Uterus (tissue), 4 donors: ENCODE results near the gene ZMAT5. TPM values are rescaled to one million over a fixed set of nuclear protein-coding genes. Genes with fewer than 3 reads are reported as not detected.

ENCODE experiments used
- DNase-seq, 2 donors: peaks; one replicate each; pipeline ENCODE4 v3.0.0-alpha.2; 2019 to 2020
- H3K27ac ChIP-seq, 2 donors: fragments of 200-600 bp; sonication (generic); 1 replicate in 1 of 2; 2 replicates in 1 of 2; pipeline ENCODE4 v1.5.1; 2016 to 2018
- H3K27me3 ChIP-seq, 2 donors: fragments of 200-600 bp; sonication (generic); one replicate each; pipeline ENCODE4 v1.5.1; 2018 to 2019; ENCODE audit warnings: control low read depth in 1 of 2
- H3K36me3 ChIP-seq, 2 donors: fragments of 200-600 bp; sonication (generic); one replicate each; pipeline ENCODE4 v1.5.1; 2019; ENCODE audit warnings: control low read depth in 1 of 2
- H3K4me1 ChIP-seq, 2 donors: fragments of 200-600 bp; sonication (generic); one replicate each; pipeline ENCODE4 v1.5.1; 2018 to 2019; ENCODE audit warnings: control low read depth in 1 of 2
- H3K4me3 ChIP-seq, 2 donors: fragments of 200-600 bp; sonication (generic); 1 replicate in 1 of 2; 2 replicates in 1 of 2; pipeline ENCODE4 v1.5.1; 2018 to 2019; ENCODE audit warnings: mild to moderate bottlenecking in 1 of 2
- H3K9me3 ChIP-seq, 2 donors: fragments of 200-600 bp; sonication (generic); one replicate each; pipeline ENCODE4 v1.5.1; 2019; ENCODE audit warnings: control low read depth in 1 of 2
- POLR2A ChIP-seq, 2 donors: fragments of 450-650 bp; IDR thresholded peaks; one replicate each; pipeline ENCODE4 v1.6.1; 2016; ENCODE audit warnings: antibody characterized with exemption in 2 of 2, mild to moderate bottlenecking in 1 of 2, moderate library complexity in 1 of 2
- intact Hi-C: fragments of 100-400 bp; cut with DNase I; formaldehyde crosslinking; loops from one replicate; pipeline ENCODE4 v1.15.1; 2023; ENCODE audit warnings: low total_unique reads
- total RNA-seq, 4 donors: library from RNA; depleted of rRNA in 3 of 4; stranded (reverse); fragments of >200 nt in 3 of 4; gene quantifications; one replicate each; pipeline versions ENCODE4 v1.1.0 to v1.2.4, GENCODE V29; 2014 to 2023
- TF ChIP-seq, protein P1 (sequence below), 4 experiments: fragments of 200-600 bp in 2 of 4; fragments of 450-650 bp in 2 of 4; sonication (generic) in 2 of 4; IDR thresholded peaks; one replicate each; pipeline ENCODE4 v1.5.1; 2016 to 2019; ENCODE audit warnings: antibody characterized with exemption in 4 of 4, mild to moderate bottlenecking in 2 of 4, moderate library complexity in 1 of 4
- donor health status: DM: yes; HTN: yes; CAD: no.

The ZMAT5 gene
- total RNA-seq, 4 donors from 2014 or later = 12.0 to 47.4 (median 23.4) TPM

DNA sequence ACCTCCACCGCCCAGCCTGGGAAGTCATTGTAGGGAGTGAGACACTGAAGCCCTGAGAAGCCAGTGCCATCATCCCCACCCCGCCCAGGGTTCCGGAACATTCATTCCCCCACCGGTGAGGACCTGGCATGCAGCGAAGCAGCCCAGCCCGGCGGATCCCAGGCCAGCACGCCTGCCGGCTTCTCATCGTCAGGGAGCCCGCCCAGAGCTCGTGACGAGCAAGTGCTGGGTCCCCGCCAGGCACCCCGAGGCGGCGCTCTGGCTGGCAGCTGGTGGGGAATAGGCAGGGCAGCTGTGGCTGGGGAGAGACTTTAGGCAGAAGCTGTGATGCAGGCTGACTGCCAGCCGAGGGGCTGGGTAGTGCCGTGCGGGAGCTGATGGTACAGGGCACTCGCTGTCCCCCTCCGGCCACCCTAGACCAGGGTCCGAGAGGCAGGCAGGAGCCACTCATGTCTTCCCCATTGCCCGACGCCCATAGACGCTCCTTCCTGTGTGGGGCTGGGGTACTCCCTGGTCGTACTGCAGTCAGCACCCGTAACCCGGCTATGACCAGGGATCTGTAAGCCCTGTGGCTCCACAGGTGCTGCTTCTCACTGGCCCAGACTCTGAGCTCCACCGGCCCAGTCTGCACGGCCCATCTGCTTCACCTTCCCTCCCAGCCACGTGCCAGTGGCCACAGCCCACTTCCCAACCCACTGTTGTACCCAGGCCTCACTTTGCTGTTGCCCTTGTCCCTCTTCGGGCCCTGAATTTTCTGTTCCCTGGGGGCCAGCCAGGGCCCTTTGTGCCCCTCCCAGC is 71.5 kb downstream of the ZMAT5 start:
- Histone ChIP-seq H3K27ac (no peak overlapping the region), H3K27me3 (no peaks in the 10 kb centered on the region), H3K36me3 (no peaks in the 10 kb centered on the region), H3K9me3 (no peaks in the 10 kb centered on the region), H3K4me1 (no peaks in the 10 kb centered on the region), H3K4me3 (no peak overlapping the region)
- DNase-seq = no peak
- intact Hi-C loops = loop anchor here (10.0 kb wide), 1 partner anchor 389 kb away; the partner anchor contains the start of gene HORMAD2
- TF ChIP-seq, protein P1, sequence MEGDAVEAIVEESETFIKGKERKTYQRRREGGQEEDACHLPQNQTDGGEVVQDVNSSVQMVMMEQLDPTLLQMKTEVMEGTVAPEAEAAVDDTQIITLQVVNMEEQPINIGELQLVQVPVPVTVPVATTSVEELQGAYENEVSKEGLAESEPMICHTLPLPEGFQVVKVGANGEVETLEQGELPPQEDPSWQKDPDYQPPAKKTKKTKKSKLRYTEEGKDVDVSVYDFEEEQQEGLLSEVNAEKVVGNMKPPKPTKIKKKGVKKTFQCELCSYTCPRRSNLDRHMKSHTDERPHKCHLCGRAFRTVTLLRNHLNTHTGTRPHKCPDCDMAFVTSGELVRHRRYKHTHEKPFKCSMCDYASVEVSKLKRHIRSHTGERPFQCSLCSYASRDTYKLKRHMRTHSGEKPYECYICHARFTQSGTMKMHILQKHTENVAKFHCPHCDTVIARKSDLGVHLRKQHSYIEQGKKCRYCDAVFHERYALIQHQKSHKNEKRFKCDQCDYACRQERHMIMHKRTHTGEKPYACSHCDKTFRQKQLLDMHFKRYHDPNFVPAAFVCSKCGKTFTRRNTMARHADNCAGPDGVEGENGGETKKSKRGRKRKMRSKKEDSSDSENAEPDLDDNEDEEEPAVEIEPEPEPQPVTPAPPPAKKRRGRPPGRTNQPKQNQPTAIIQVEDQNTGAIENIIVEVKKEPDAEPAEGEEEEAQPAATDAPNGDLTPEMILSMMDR (IDR thresholded peaks at IDR 0.05) = no peak
- no peak for TF ChIP-seq POLR2A (IDR thresholded peaks at IDR 0.05)

- Histone ChIP-seq H3K36me3 (no peaks in the 10 kb centered on the region), H3K4me1 (no peaks in the 10 kb centered on the region), H3K9me3 (no peaks in the 10 kb centered on the region), H3K27ac (no peak overlapping the region), H3K27me3 (no peaks in the 10 kb centered on the region), H3K4me3 (no peak overlapping the region)
- DNase-seq = no peak
- TF ChIP-seq, protein P1 (IDR thresholded peaks at IDR 0.05) = no peak
- TF ChIP-seq POLR2A (IDR thresholded peaks at IDR 0.05) = no peak
- intact Hi-C loops = loop anchor here (10.0 kb wide), 1 partner anchor 391 kb away; the partner anchor contains the start of gene HORMAD2
Observed at GRCh38 chr22:29693671-29694070, 73.1 kb downstream of the ZMAT5 start.

- no peak overlapping the region for H3K27ac ChIP-seq
- no peak overlapping the region for H3K4me3 ChIP-seq
- intact Hi-C loops = loop anchor here (10.0 kb wide), 1 partner anchor 392 kb away; the partner anchor contains the start of gene HORMAD2
- DNase-seq = no peak
- no peaks in the 10 kb centered on the region for H3K27me3 ChIP-seq
- no peaks in the 10 kb centered on the region for H3K9me3 ChIP-seq
- H3K4me1 ChIP-seq = no peaks in the 10 kb centered on the region
- H3K36me3 ChIP-seq = no peaks in the 10 kb centered on the region
- no peak for TF ChIP-seq POLR2A (IDR thresholded peaks at IDR 0.05)
- TF ChIP-seq, protein P1 (IDR thresholded peaks at IDR 0.05) = no peak
Observed at GRCh38 chr22:29693161-29693560, 73.6 kb downstream of the ZMAT5 start.

DNA sequence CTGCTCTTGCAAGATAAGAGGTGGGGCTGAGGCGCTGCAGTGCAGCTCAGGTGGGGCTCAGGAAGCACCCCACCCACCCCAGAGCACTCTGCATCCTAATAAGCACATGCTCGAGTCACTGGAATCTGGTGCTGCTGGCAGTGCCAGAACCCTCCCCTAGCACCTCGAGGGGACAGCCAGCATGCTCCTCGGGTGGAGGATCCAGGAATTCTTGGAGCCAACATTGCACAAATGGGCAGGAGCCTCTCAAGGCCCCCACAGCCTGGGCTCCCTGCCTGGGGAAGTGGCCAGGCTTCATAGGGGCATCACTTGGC is 74.5 kb downstream of the ZMAT5 start:
- no peaks in the 10 kb centered on the region for H3K4me1 ChIP-seq
- intact Hi-C loops = loop anchor here (10.0 kb wide), 1 partner anchor 393 kb away; the partner anchor contains the start of gene HORMAD2
- H3K27me3 ChIP-seq = no peaks in the 10 kb centered on the region
- H3K36me3 ChIP-seq = no peaks in the 10 kb centered on the region
- no peak for TF ChIP-seq POLR2A (IDR thresholded peaks at IDR 0.05)
- TF ChIP-seq, protein P1 (IDR thresholded peaks at IDR 0.05) = no peak
- no peak overlapping the region for H3K4me3 ChIP-seq
- DNase-seq = no peak
- no peaks in the 10 kb centered on the region for H3K9me3 ChIP-seq
- no peak overlapping the region for H3K27ac ChIP-seq

DNA sequence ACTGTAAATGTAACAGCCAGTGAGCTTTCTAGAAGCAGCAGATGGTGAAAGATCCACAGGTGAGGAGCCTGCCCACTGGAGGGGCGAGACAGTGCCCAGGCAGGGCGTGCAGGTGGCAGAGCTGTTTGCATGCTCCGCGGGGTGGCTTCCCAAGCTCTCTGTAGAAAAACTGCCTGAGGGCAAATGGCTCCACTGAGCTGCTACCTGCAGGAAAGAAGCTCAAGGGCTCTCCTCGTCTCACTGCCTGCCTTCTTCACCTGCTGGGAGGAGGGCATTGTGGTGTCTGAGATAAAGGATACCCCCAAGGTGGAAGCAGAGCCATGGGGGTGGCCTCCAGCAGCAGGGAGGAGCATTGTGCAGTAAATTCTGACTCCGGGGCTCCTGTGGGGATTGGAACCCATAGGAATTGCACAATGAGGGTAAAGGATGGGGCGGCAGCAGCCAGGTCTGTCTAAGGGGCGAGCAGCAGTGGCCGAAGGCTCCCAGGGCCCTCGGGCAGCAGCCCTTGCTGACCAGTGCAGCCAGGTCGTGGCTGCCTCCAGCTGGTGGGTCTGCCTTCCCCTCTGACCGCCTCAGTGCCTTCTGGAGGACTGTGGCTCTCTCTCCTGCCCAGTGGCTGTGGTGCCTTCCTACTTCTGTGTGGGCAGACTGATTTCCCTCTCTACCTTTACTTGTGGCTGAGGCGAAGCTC is 75.0 kb downstream of the ZMAT5 start:
- DNase-seq = no peak
- no peak overlapping the region for H3K4me3 ChIP-seq
- TF ChIP-seq POLR2A (IDR thresholded peaks at IDR 0.05) = no peak
- TF ChIP-seq, protein P1 (IDR thresholded peaks at IDR 0.05) = no peak
- H3K36me3 ChIP-seq = no peaks in the 10 kb centered on the region
- H3K4me1 ChIP-seq = no peaks in the 10 kb centered on the region
- H3K27me3 ChIP-seq = no peaks in the 10 kb centered on the region
- H3K27ac ChIP-seq = no peak overlapping the region
- H3K9me3 ChIP-seq = no peaks in the 10 kb centered on the region
- intact Hi-C loops = loop anchor here (10.0 kb wide), 1 partner anchor 393 kb away; the partner anchor contains the start of gene HORMAD2
